ENCODE data around the gene SNRNP25. TPM values are rescaled to one million over a fixed set of nuclear protein-coding genes. Genes with fewer than 3 reads are reported as not detected.
"Not testable (repeated sequence)": the region's sequence is repeated elsewhere in the genome, so short reads cannot be mapped to it uniquely, and the experiment has no call there.

SNRNP25 gene
- total RNA-seq (9.4 TPM), polyA plus RNA-seq (10 to 100 TPM; 16.6 to 29.1 (median 21.2) TPM)

GRCh38 chr16:53346-54236 lies at the start of gene SNRNP25, which contains the start of gene POLR3K:
Gene SNRNP25, plus strand, starts transcription at chr16:53828. Its CDS starts 189 bp downstream, at chr16:54017.
Gene POLR3K, minus strand, starts transcription at chr16:53608. Its CDS starts 22 bp downstream, at chr16:53586.
- peaks cover 12 to 39% (median 25%) of the 10 kb centered on the region in 4 donors for H3K4me1 Mint-ChIP-seq
- peak within 1 kb of the TSS; percentile 70 for H3K27ac ChIP-seq (ENCODE audit: insufficient read depth, low read length, poor library complexity, severe bottlenecking)
- H3K4me3 ChIP-seq (ENCODE audit: low read depth, low read length): peak within 1 kb of the TSS; percentile 91
- no peaks in the 10 kb centered on the region for H3K9me3 ChIP-seq (ENCODE audit: control insufficient read depth in 2 of 2, low read length in 2 of 2)
- ATAC-seq (ENCODE audit: low read depth in 2 of 2) (peak; percentile 97), DNase-seq (peak; percentile 96 to 98 (median 98))
- H3K27me3 ChIP-seq (ENCODE audit: control insufficient read depth, insufficient read depth, low read length): no peaks in the 10 kb centered on the region
- peaks cover 27% of the 10 kb centered on the region for H3K4me1 ChIP-seq (ENCODE audit: control insufficient read depth, insufficient read depth, low read length, poor library complexity, severe bottlenecking)
- H3K36me3 ChIP-seq (ENCODE audit: control insufficient read depth, insufficient read depth, low read length): peaks cover 19% of the 10 kb centered on the region
- peaks cover 18% of the 10 kb centered on the region for H3K36me3 Mint-ChIP-seq
- H3K9me3 Mint-ChIP-seq: no peaks in the 10 kb centered on the region
- H3K27me3 Mint-ChIP-seq: no peaks in the 10 kb centered on the region
- peak within 1 kb of the TSS; percentile 91 to 96 (median 92) for H3K27ac Mint-ChIP-seq
- H3K4me3 Mint-ChIP-seq: peak within 1 kb of the TSS; percentile 95 to 99 (median 99)

- no peaks in the 10 kb centered on the region for H3K36me3 ChIP-seq (ENCODE audit: control insufficient read depth, insufficient read depth, low read length)
- DNase-seq: no peak
- peak overlapping the region; percentile 51 to 90 (median 65) for H3K4me3 Mint-ChIP-seq
- peak; percentile 93 for ATAC-seq (ENCODE audit: low read depth in 2 of 2)
- no peaks in the 10 kb centered on the region for H3K4me1 Mint-ChIP-seq
- no peak overlapping the region for H3K4me3 ChIP-seq (ENCODE audit: low read depth, low read length)
- H3K9me3 Mint-ChIP-seq: no peaks in the 10 kb centered on the region
- no peaks in the 10 kb centered on the region for H3K36me3 Mint-ChIP-seq
- no peaks in the 10 kb centered on the region for H3K27me3 Mint-ChIP-seq
- H3K27ac Mint-ChIP-seq: no peak overlapping the region
- H3K27ac ChIP-seq (ENCODE audit: insufficient read depth, low read length, poor library complexity, severe bottlenecking): no peak overlapping the region
- no peaks in the 10 kb centered on the region for H3K27me3 ChIP-seq (ENCODE audit: control insufficient read depth, insufficient read depth, low read length)
- H3K4me1 ChIP-seq (ENCODE audit: control insufficient read depth, insufficient read depth, low read length, poor library complexity, severe bottlenecking): no peaks in the 10 kb centered on the region
- no peaks in the 10 kb centered on the region for H3K9me3 ChIP-seq (ENCODE audit: control insufficient read depth in 2 of 2, low read length in 2 of 2)
These were observed 43.5 kb upstream of the SNRNP25 start for GRCh38 chr16:9903-10665.

- peak in 2 of 3 donors; percentile 78 to 91 for DNase-seq
- H3K36me3 Mint-ChIP-seq; H3K27me3 ChIP-seq (ENCODE audit: control insufficient read depth, insufficient read depth, low read length); H3K36me3 ChIP-seq (ENCODE audit: control insufficient read depth, insufficient read depth, low read length); H3K4me1 Mint-ChIP-seq; H3K4me3 ChIP-seq (ENCODE audit: low read depth, low read length); H3K27me3 Mint-ChIP-seq; H3K4me1 ChIP-seq (ENCODE audit: control insufficient read depth, insufficient read depth, low read length, poor library complexity, severe bottlenecking); H3K9me3 Mint-ChIP-seq; H3K9me3 ChIP-seq (ENCODE audit: control insufficient read depth in 2 of 2, low read length in 2 of 2); H3K27ac ChIP-seq (ENCODE audit: insufficient read depth, low read length, poor library complexity, severe bottlenecking): not testable (repeated sequence)
- peak overlapping the region in 1 of 3 donors; percentile 38 for H3K27ac Mint-ChIP-seq
- peak overlapping the region in 1 of 4 donors; percentile 90 for H3K4me3 Mint-ChIP-seq
- peak; percentile 42 to 43 for ATAC-seq (ENCODE audit: low read depth in 2 of 2)
These were observed 42.9 kb upstream of the SNRNP25 start for GRCh38 chr16:10772-11171.

GRCh38 chr16:17062-17765 lies 36.4 kb upstream of the SNRNP25 start:
- not testable (repeated sequence) for H3K4me1 ChIP-seq (ENCODE audit: control insufficient read depth, insufficient read depth, low read length, poor library complexity, severe bottlenecking); H3K27me3 Mint-ChIP-seq; H3K27ac Mint-ChIP-seq; H3K9me3 Mint-ChIP-seq; H3K36me3 ChIP-seq (ENCODE audit: control insufficient read depth, insufficient read depth, low read length); H3K27me3 ChIP-seq (ENCODE audit: control insufficient read depth, insufficient read depth, low read length); H3K9me3 ChIP-seq (ENCODE audit: control insufficient read depth in 2 of 2, low read length in 2 of 2); H3K36me3 Mint-ChIP-seq; H3K27ac ChIP-seq (ENCODE audit: insufficient read depth, low read length, poor library complexity, severe bottlenecking); H3K4me1 Mint-ChIP-seq; ATAC-seq (ENCODE audit: low read depth in 2 of 2); DNase-seq; H3K4me3 ChIP-seq (ENCODE audit: low read depth, low read length); H3K4me3 Mint-ChIP-seq

- not testable (repeated sequence) for H3K9me3 Mint-ChIP-seq
These were observed 32.7 kb upstream of the SNRNP25 start for GRCh38 chr16:20886-21285.

GRCh38 chr16:24151-24550 lies 29.5 kb upstream of the SNRNP25 start:
- not testable (repeated sequence) for H3K4me1 ChIP-seq (ENCODE audit: control insufficient read depth, insufficient read depth, low read length, poor library complexity, severe bottlenecking); H3K4me1 Mint-ChIP-seq; H3K27me3 ChIP-seq (ENCODE audit: control insufficient read depth, insufficient read depth, low read length); H3K27me3 Mint-ChIP-seq; H3K4me3 Mint-ChIP-seq; ATAC-seq (ENCODE audit: low read depth in 2 of 2); H3K9me3 Mint-ChIP-seq; H3K27ac ChIP-seq (ENCODE audit: insufficient read depth, low read length, poor library complexity, severe bottlenecking); H3K9me3 ChIP-seq (ENCODE audit: control insufficient read depth in 2 of 2, low read length in 2 of 2); H3K36me3 ChIP-seq (ENCODE audit: control insufficient read depth, insufficient read depth, low read length); H3K27ac Mint-ChIP-seq; H3K36me3 Mint-ChIP-seq; DNase-seq; H3K4me3 ChIP-seq (ENCODE audit: low read depth, low read length)

More at GRCh38 chr16:20886-21285, 32.7 kb upstream of the SNRNP25 start:
- not testable (repeated sequence) for ATAC-seq (ENCODE audit: low read depth in 2 of 2); H3K27ac Mint-ChIP-seq; H3K4me1 Mint-ChIP-seq; H3K4me3 Mint-ChIP-seq; H3K27ac ChIP-seq (ENCODE audit: insufficient read depth, low read length, poor library complexity, severe bottlenecking); H3K27me3 Mint-ChIP-seq; H3K9me3 ChIP-seq (ENCODE audit: control insufficient read depth in 2 of 2, low read length in 2 of 2); H3K36me3 ChIP-seq (ENCODE audit: control insufficient read depth, insufficient read depth, low read length); H3K27me3 ChIP-seq (ENCODE audit: control insufficient read depth, insufficient read depth, low read length); H3K4me1 ChIP-seq (ENCODE audit: control insufficient read depth, insufficient read depth, low read length, poor library complexity, severe bottlenecking); DNase-seq; H3K4me3 ChIP-seq (ENCODE audit: low read depth, low read length); H3K36me3 Mint-ChIP-seq

- H3K9me3 ChIP-seq (ENCODE audit: control insufficient read depth in 2 of 2, low read length in 2 of 2); H3K36me3 ChIP-seq (ENCODE audit: control insufficient read depth, insufficient read depth, low read length); H3K27ac ChIP-seq (ENCODE audit: insufficient read depth, low read length, poor library complexity, severe bottlenecking); H3K4me1 ChIP-seq (ENCODE audit: control insufficient read depth, insufficient read depth, low read length, poor library complexity, severe bottlenecking); H3K4me3 Mint-ChIP-seq; H3K36me3 Mint-ChIP-seq; H3K27me3 Mint-ChIP-seq; H3K27me3 ChIP-seq (ENCODE audit: control insufficient read depth, insufficient read depth, low read length); H3K4me3 ChIP-seq (ENCODE audit: low read depth, low read length); DNase-seq; H3K27ac Mint-ChIP-seq; H3K9me3 Mint-ChIP-seq; H3K4me1 Mint-ChIP-seq: not testable (repeated sequence)
- peak; percentile 51 to 60 for ATAC-seq (ENCODE audit: low read depth in 2 of 2)
These were observed 27.7 kb upstream of the SNRNP25 start for GRCh38 chr16:25926-26348.

Data from CD4-positive, CD25-positive, alpha-beta regulatory T cell (primary cell).